Embryonic facial prominence (tissue), 1 donor: Measurements from ENCODE around the gene PPP1R14C.
"Not testable (repeated sequence)": the region's sequence is repeated elsewhere in the genome, so short reads cannot be mapped to it uniquely, and the experiment has no call there.

ENCODE experiments used
- DNase-seq: peaks from one replicate; pipeline ENCODE4 v3.0.0-alpha.2; 2016; ENCODE audit errors: extremely low spot score

The PPP1R14C gene

DNA sequence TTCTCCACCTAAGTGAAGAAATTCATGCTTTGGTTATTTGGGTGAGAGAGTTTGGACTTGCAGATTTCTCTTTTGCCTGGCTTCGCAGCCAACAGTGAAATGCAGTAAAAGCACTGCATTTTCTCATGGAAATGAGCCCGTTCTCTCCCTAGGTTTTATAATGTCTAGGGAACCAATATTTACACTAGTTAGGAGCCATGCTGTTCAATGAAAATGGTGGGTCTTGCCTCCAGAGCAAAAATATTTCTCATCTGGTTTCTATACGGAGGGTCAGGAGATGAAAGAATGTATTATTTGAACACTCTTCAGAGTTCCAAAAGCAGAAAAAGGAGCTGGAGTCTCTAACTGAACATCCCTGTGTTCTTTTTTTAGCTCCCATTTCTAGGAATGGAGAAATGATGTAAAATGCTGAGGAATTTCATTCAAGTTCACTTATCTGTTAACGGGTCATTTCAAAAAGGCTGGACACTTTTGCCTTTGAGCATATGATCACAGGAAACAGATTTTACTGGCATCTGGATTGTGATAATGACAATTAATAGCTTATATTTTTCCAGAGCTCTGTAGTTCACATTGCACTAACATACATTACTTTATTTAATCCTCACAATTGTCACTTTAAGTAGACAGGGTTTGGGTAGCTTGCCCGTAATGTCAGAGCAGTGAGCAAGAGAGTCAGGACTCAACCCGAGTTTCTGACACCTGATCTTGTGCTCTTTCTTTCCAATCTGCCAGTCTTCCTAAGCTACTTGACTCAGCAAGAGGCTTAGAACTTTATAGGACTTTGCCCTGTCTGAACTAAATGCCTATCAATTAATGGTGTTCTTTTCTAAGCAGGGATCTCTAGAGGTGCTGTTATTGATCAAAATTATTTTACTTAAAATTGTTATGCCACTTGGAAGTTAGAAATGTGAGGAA lies 78.0 kb downstream of the PPP1R14C start:
- DNase-seq, result no peak

DNA sequence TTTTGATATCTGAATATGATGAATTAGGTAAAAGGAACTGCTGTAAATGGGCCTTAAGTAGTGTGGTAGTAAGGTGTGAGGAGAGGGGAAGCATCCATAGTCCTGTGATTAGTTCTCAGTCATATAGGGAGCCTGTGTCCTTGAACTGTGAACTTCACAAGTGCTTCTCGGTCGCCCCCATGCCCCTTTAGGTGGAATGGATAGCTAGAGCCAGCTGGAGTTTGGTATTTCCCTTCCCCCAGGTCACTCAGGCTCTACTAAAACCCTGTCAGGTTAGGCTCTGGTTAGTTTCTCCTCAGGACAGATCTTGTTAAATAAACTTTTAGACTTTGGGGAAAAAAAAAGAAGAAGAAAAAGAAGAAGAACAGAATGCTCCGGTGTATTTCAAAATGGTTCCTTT lies 82.0 kb downstream of the PPP1R14C start:
- no peak for DNase-seq

DNA sequence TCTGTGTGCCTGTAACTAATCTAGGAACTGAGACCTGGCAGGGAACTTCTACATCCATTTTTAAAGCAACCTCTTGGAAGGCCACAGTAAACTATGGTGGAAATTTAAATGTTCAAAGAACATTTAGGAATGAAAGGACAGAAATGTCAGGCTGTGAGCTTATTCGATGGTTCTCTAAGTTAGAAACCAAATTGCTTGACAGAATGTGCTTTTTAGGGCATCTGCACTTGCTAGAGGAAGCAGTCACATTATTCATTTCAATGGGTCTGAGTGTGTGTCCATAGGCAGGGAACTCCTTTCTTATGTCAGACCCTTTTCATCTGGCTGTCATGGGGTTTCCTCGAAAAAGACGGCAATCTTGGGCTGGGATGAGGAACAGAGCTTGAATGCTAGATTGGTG lies 84.4 kb downstream of the PPP1R14C start:
- no peak for DNase-seq

DNA sequence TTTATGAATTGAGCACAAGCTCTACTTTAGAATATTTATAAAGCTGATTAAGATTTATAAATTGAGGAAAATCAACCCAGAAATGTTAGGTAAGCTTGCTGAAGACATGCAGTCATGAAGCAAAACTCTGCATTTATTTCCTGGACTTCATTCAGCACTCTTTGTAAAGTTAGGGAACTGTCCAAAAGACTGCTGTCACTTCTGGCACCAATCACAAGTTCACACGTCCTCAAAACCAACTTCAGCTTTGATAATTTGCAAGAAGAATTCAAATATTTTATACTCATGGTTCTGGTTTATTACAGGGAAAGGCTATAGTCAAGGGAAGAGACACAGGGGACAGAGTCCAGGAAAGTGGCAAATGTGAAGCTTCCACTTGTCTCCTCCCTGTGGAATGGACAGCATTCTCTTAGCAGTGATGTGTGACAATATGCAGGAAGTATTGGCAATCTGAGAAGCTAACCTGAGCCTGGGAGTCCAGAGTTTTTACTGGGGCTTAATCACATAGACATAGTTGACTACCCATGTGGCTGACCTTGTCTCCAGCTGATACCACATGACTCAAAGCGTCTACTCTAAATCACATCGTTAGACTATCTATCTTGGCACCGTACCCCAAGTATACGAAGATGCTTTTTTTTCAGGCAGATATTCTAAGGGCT lies 85.4 kb downstream of the PPP1R14C start:
- DNase-seq, result no peak

DNA sequence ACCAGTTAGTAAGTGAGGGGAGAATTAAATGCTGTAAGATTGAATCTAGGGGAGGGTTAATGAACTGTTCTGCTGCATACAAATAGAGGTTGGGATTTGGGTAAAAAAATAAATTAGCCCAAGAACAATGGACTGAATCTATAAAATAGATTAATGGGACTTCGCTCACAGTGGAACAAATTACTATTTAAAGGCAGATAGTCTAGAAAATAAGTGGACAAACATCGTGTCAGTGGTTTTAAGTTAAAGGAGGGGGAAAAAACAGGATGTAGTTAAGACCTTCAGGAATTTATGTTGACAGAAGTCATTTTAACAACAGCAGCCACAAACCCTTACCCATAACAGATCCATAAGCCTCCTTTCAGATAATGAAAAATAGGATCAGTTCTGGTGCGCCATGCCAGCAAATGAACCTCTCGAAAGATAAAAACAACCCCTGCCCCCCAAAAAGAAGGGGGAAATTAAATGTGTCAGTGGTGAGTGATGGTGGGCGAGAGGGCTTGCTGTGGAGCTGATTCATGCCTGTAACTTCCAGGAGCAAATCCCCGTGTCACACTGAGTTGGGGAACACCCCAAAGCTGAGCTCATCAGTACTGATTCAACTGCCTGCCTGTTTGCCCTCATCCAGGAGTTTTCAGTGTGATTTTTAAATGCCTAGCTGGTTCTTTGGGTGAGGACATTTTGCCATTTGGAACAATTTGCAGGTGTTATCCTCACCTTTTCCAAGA lies 86.8 kb downstream of the PPP1R14C start:
- DNase-seq, result no peak

DNA sequence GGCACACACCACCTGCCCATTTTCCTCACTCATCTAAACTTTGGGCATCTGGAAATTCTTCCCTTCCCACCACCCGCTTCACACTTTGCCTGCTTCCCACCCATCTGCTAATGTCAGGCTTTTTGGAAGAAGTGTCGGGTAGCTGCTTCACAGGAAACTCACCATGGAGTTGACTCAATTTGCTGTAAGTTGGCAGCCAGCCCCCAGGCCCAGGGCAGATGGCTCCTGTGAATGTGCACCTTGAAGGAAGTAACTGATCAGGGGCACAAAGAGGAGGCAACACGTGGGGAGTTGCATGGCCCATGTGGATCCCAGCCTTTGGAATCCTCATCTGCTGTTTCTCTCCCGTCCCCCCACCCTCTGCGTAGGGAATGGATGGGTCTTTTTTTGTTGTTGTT lies 87.3 kb downstream of the PPP1R14C start:
- DNase-seq, result no peak

DNA sequence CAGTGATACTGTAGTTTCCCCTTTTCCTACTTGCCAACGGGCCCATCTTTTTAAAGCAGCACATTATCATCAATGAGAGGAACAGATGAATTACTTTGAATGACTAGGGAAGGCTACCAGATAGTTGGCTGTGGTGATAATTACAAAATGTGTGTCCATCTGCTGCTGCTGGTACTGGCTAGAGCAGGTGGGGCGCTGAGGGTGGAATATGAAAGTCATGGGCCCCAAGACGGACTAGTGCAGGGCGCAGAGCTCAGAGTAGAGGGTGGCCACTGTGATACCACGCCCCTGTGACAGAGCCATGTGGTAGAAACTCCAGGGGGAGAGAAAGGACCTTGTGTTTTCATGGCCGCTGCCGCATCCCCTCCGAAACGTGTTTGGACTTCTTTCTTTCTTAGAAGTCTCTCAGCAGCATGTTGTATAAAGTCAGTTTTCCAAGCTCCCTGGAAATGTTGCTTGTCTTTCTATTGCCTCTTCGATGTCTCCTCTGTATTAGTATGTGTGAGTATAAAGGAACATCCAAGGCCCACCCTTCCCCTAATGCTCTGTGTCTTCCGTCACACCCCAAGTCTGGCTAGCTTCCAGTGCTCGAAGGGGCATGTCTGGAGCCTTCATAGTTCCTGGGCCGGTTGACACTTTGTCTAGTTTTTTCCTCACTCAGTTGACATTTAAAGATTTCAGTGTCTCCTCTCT lies 88.1 kb downstream of the PPP1R14C start:
- no peak for DNase-seq

DNA sequence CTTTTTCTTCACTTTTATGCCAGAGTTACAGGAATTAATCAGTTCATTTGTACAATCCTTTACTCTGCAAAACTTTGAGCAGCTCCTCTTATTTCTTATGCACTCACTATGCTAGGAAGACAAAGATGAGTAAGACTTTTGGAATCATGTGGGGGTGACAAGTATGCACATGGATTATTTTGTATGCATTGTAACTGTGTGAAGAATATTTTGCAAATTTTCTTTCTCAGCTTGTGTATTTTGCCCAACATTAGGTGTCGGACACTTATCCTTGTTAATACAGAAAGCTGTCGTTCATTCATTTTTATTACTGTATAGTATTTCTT lies 88.6 kb downstream of the PPP1R14C start:
- DNase-seq, result no peak

DNA sequence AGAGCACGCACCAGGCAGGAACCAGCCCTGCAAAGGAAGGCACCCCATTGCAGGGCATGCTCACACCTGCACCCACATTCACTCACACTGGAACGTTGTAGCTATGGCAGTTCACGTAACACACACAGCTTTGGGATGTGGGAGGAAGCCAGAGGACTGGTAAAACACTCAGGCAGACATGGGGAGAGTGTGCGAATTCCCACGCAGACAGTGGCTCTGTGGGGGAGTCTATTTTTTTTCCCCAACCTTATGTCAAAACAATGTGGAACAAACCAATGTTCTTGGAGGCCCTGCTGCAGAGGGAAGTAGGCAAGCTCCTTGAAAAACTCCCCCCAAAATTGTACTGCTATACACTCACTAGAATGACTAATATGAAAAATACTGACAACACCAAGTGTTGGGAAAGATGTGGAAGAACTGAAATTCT lies 91.0 kb downstream of the PPP1R14C start:
- no peak for DNase-seq

DNA sequence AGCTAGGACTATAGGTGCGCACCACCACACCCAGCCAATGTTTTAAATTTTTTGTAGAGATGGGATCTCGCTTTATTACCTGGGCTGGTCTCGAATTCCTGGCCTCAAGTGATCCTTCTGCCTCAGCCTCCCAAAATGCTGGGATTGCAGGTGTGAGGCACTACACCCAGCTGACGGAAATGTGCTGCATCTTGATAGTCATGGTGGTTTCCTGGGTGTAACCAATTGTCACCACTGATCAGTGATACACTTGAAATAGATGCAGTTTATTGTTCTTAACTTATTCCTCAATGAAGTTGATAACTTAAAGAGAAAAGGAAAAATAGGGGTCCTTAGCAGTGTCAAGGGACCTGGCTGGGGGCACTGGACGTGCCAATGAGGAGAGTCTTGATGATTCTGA lies 92.4 kb downstream of the PPP1R14C start:
- DNase-seq, result no peak

DNA sequence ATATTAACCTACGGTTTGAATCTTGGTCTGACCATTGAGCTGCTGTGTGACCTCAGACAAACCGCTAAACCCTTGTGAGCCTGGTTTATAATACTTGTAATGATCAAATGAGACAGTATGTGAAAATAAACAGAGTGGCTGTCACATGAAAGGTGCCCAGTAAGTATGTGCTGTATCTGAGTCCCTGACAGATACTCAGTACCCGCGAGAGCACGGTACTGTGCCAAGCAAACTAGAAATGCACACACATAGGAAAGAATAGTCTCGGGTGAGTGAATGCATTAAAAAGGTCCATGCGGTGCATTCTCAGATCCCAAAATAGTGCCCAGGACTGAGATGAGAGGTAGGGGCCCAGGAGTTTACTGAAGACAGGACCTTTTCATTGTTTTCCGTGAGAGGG lies 93.3 kb downstream of the PPP1R14C start:
- no peak for DNase-seq

DNA sequence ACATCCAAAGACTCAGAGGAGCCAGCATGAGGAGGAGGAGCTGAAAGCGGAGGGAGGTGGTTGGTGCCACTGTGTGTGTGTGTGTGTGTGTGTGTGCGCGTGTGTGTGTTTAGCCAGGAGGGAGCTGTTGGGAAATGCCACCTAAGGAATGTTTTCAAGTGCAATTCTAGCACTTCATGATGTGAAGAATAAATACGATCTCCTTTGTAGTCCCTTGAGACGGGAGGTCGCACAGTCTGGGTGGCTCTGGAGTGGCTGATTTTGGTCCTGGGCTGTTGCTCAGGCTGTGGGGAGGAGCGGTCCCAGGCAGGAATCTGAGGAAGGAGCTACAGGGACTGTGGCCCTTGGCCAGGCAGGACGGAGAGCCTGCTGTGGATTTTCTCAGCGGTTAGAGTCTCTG lies 93.7 kb downstream of the PPP1R14C start:
- no peak for DNase-seq

DNA sequence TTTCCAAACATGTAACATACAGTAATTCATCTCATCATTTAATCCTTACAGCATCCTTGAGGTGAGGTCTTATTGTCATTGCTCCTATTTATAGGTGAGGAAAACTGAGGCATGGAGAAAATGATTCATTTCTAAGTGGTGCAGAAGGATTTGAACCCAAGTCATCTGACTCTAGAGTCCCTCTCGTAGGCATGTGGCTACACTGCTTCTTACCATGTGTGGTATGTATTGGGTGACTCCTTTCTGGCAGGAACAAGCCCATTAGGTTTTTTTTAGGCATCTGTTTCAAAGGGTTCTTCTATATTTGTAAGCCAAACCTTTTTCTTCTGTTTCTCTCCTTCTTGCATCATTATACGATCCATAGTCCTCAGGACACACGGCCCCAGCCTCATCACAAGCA lies 94.8 kb downstream of the PPP1R14C start:
- no peak for DNase-seq

DNA sequence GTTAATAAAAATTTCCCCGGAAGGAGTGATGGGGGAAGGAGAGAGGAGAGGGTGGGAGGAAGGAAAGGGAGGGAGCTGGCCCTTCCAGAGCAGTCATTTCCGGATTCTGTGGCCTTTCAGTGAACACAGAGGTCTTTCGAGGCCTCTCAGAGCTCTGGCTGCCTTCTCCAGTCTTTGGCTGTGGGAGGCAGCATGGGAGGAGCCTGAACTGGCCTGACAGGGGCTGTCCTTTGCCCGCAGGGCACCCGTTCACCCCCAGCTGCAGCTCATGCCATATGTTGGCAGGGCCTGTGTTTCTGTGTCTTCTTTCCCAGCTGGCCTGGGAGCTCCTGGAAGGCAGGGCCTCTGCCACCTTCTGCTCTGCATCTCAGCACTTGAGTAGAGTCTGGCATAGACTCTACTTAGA lies 95.5 kb downstream of the PPP1R14C start:
- no peak for DNase-seq

DNA sequence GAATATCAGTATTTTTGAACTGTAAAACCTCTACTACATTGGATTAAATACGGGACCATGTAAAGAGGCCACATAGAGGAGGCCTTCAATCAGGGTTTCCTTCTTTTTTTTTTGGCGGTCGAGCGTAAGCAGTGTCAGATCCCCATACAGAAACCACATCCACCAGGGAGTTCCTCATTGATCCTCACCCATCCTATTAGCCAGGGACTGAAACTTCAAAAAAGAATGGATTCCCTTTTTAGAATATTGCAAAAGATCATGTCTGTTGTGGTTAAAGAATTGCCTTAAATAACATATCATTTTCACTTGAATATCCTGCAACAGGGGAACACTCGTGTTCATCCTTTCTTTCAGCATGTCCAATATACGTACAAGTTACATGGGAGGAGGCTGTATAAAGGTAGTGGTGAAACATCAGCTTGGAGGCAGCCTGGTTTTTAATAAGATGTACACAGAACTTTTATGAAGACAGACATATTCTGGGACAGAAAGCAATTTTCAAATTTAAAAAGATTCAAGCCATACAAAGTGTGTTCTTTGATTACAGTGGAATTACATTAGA lies 96.1 kb downstream of the PPP1R14C start:
- DNase-seq, result no peak

DNA sequence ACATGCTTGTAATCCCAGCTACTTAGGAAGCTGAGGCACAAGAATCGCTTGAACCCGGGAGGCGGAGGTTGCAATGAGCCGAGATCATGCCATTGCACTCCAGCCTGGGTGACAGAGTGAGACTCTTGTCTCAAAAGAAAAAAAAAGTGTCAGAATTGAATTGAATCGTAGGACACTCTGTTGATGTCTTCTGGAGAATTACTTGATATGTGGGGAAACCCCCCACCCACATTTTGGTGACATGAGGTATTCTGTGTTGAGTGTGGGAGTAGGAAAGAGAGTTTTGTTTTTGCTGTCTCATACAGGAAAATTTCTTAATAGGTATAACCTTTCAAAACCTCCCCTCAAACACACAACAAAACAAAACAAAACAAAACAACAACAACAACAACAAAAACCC lies 98.9 kb downstream of the PPP1R14C start:
- DNase-seq, result not testable (repeated sequence)

DNA sequence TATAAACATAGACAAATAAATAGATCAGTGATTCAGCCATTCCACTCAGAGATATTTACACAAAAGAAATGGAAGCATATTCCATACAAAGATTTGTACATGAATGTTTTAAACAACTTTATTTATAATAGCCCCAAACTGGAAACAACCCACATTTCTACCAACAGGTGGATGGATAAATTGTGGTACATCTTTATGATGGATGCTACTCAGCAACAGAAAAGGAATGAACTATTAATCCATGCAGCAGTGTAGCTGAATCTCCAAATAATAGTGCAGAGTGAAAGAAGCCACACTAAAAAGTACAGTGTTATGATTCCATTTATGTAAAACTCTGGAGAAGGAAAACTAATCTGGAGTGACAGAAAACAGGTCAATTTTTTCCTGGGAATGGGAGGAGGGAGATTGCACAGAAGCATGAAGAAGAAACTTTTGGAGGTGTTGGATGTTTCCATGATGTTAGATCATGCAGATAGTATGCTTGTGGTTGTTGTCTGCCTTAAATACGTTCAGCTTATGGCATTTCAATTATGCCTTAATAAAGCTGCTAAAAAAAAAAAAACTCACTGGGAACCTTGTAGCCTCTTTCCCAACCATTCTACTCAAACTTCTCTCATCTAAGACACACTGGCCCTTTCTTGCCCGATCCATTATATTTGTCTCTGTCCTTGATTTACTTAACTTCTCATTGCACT lies 100.9 kb downstream of the PPP1R14C start:
- DNase-seq, result no peak

DNA sequence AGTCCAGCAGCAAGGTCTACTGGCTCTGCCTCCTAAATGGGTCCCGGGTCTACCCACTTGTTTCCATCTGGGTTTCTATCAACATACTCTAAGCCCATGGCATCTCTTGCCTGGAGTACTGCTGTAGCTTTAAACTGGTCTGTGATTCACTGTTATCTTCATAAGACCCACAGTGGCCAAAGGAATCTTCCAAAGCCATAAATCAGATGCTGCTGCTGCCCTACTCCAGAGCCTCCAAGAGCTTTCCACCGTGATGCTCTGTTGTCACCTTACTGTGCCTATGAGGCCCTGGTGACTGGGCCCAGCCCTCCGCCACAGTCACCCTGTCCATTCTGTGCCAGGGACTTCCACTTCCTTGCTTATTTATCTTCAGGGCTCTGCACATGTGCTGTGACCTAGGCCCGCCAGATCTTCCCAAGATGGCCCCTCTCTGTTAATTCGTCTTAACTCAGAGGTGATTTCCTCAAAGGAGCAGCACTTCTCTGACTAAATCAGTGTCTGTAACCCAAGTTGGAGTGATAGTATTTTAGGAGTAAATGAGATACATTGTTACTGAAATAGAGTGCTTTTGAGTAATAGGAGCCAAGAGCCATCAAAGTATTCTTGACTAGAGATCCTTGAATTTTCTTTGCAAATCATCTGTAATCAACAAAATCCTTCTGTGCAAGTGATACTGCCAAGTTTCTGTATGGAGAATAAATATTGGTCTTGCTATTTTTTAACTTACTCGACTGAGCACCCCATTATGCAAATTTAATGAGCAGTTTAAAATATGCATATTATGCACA lies 102.5 kb downstream of the PPP1R14C start:
- no peak for DNase-seq

DNA sequence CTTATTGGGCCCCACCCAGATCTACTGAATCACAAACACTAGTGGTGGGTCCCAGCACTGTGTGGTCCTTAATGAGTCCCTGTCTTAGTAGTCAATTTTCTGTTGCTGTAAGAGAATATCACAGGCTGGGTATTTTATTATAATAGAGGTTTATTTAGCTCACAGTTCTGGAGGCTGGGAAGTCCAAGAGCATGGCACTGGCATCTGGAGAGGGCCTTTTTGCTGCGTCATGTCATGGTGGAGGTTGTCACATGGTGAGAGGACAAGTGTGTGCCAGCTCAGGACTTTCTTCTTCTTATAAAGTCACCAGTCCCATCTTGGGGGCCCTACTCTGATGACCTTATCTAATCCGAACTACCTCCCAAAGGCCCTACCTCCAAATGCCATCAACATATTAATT lies 105.0 kb downstream of the PPP1R14C start:
- DNase-seq, result no peak

DNA sequence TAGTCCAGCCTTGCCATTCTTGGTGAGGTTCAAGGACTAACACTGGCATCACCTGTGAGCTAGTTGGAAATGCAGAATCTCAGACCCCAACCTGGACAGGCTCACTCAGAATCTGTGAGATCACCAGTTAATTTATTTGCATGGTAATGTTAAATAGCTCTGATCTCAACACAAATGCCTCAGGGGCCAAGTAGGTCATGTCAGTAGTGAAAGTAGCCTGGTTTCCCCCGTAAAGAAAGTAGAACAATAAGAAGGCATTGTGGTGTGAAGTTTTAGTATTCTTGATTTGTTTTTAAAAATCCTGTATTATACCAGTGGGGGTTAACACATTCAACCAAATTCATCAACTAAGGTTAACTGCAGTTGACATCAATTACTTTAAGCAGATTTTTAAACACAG lies 105.5 kb downstream of the PPP1R14C start:
- DNase-seq, result no peak
